Esophagus squamous epithelium (tissue), 4 donors: ENCODE data around the gene USP10.

ENCODE experiments used
- POLR2A ChIP-seq, 4 donors: fragments of 450-650 bp; IDR thresholded peaks; one replicate each; pipeline ENCODE4 v1.6.1; 2017; ENCODE audit warnings: antibody characterized with exemption in 4 of 4, mild to moderate bottlenecking in 4 of 4, moderate library complexity in 3 of 4
- TF ChIP-seq, protein P1 (sequence below), 6 experiments: fragments of 450-650 bp in 4 of 6; fragments of 200-600 bp in 2 of 6; sonication (generic) in 2 of 6; IDR thresholded peaks; one replicate each; pipeline ENCODE4 v1.5.1; 2016 to 2019; ENCODE audit warnings: antibody characterized with exemption in 6 of 6, mild to moderate bottlenecking in 4 of 6, moderate library complexity in 4 of 6

GRCh38 chr16:84673561-84673960 is 26.2 kb upstream of the USP10 start:
- TF ChIP-seq, protein P1, sequence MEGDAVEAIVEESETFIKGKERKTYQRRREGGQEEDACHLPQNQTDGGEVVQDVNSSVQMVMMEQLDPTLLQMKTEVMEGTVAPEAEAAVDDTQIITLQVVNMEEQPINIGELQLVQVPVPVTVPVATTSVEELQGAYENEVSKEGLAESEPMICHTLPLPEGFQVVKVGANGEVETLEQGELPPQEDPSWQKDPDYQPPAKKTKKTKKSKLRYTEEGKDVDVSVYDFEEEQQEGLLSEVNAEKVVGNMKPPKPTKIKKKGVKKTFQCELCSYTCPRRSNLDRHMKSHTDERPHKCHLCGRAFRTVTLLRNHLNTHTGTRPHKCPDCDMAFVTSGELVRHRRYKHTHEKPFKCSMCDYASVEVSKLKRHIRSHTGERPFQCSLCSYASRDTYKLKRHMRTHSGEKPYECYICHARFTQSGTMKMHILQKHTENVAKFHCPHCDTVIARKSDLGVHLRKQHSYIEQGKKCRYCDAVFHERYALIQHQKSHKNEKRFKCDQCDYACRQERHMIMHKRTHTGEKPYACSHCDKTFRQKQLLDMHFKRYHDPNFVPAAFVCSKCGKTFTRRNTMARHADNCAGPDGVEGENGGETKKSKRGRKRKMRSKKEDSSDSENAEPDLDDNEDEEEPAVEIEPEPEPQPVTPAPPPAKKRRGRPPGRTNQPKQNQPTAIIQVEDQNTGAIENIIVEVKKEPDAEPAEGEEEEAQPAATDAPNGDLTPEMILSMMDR (IDR thresholded peaks at IDR 0.05): no peak
- TF ChIP-seq POLR2A (IDR thresholded peaks at IDR 0.05): no peak
